Thymus (tissue), 11 donors: Measurements from ENCODE around the gene HPCAL1. TPM values are rescaled to one million over a fixed set of nuclear protein-coding genes. Genes with fewer than 3 reads are reported as not detected.
"Not testable (repeated sequence)": the region's sequence is repeated elsewhere in the genome, so short reads cannot be mapped to it uniquely, and the experiment has no call there.

Source experiments
- DNase-seq, 9 donors: peaks; one replicate each; pipeline ENCODE4 v3.0.0-alpha.2; 2013; ENCODE audit warnings: low spot score in 9 of 9, low read depth in 6 of 9, missing footprints in 1 of 9
- H3K27ac ChIP-seq, 2 donors: one replicate each; pipeline ENCODE4 v1.5.1; 2013; ENCODE audit warnings: control low read depth in 1 of 2, low read depth in 1 of 2, low read length in 1 of 2, mild to moderate bottlenecking in 1 of 2, moderate library complexity in 1 of 2
- H3K27me3 ChIP-seq, 2 donors: one replicate each; pipeline ENCODE4 v1.5.1; 2013; ENCODE audit warnings: low read length in 1 of 2; ENCODE audit not compliant: control insufficient read depth in 2 of 2, insufficient read depth in 1 of 2
- H3K36me3 ChIP-seq, 2 donors: one replicate each; pipeline ENCODE4 v1.5.1; 2013; ENCODE audit warnings: low read length in 1 of 2, mild to moderate bottlenecking in 1 of 2, moderate library complexity in 1 of 2; ENCODE audit not compliant: control insufficient read depth in 2 of 2, insufficient read depth in 2 of 2
- H3K4me1 ChIP-seq, 2 donors: one replicate each; pipeline ENCODE4 v1.5.1; 2013; ENCODE audit warnings: low read length in 2 of 2; ENCODE audit not compliant: control insufficient read depth in 2 of 2, insufficient read depth in 2 of 2
- H3K4me3 ChIP-seq, 2 donors: one replicate each; pipeline ENCODE4 v1.5.1; 2013; ENCODE audit warnings: low read length in 2 of 2, control low read depth in 1 of 2, mild to moderate bottlenecking in 1 of 2
- H3K9me3 ChIP-seq, 2 donors: one replicate each; pipeline ENCODE4 v1.5.1; 2013; ENCODE audit warnings: low read length in 1 of 2, mild to moderate bottlenecking in 1 of 2; ENCODE audit not compliant: control insufficient read depth in 2 of 2, insufficient read depth in 1 of 2
- WGBS: extraction: QIAGEN DNeasy Blood & Tissue Kit; methylation state at CpG from one replicate; pipeline ENCODE4 v1.1.7; 2013; 5-methylcytosine and 5-hydroxymethylcytosine counted together
- polyA plus RNA-seq: library from polyadenylated mRNA; stranded (reverse); fragments of 200-250 nt; gene quantifications from one replicate; pipeline ENCODE4 v1.2.3, GENCODE V29; 2013
- total RNA-seq: library from RNA; stranded (reverse); fragments of 120-200 nt; gene quantifications from one replicate; pipeline ENCODE4 v1.2.4, GENCODE V29; 2013
- donor health status: healthy.

The HPCAL1 gene
- total and polyA plus RNA-seq, 2 donors: 12.6 to 47.9 TPM

DNA sequence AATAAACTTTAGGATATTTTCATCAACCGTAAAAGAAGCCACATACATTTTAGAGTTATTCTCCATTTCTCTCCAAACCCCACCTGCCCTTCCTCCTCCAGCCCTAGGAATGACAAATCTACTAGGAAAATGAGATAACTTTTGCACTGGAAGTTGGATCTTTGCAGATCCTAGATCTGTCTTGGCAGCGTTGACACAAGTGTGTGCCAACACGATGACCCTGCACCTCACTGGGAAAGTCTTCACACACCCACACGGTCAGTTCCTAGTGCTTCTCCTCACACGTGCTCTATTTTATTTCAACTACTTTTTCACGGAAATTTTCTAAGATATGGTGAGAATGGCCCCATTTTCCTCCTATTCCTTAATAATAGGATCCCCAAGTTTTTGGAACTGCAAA lies 14.1 kb upstream of the HPCAL1 start:
- Histone ChIP-seq H3K27me3 (no peaks in the 10 kb centered on the region), H3K9me3 (peaks cover 0 to 1% of the 10 kb centered on the region in 2 donors), H3K4me3 (no peak overlapping the region), H3K27ac (no peak overlapping the region), H3K36me3 (no peaks in the 10 kb centered on the region), H3K4me1 (peaks cover 0 to 5% of the 10 kb centered on the region in 2 donors)
- DNase-seq: no peak
- 93% methylated on average over 6 of the region's 6 CpGs for WGBS

DNA sequence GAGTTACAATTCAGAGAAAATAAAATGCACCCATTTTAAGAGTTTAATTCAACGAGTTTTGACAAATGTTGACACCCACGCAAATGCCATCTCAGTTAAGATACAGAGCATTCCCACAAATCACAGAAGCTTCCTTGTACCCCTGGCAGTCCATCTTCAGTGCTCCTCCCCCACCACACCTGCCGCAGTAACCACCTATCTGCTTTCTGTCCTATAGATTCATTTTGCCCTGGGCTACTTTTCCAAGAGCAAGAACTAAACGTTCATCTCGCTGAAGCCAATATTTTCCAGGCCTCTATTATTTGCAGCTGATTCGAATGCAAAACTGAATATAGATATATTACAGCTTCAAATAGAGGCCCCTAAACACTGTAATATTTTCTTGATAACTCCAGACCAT lies 13.4 kb upstream of the HPCAL1 start:
- H3K9me3 ChIP-seq: peaks cover 0 to 1% of the 10 kb centered on the region in 2 donors
- no peak overlapping the region for H3K4me3 ChIP-seq
- WGBS: 96% methylated on average over 6 of the region's 6 CpGs
- H3K27ac ChIP-seq: no peak overlapping the region
- H3K4me1 ChIP-seq: peaks cover 0 to 5% of the 10 kb centered on the region in 2 donors
- no peaks in the 10 kb centered on the region for H3K36me3 ChIP-seq
- no peak for DNase-seq
- no peaks in the 10 kb centered on the region for H3K27me3 ChIP-seq

DNA sequence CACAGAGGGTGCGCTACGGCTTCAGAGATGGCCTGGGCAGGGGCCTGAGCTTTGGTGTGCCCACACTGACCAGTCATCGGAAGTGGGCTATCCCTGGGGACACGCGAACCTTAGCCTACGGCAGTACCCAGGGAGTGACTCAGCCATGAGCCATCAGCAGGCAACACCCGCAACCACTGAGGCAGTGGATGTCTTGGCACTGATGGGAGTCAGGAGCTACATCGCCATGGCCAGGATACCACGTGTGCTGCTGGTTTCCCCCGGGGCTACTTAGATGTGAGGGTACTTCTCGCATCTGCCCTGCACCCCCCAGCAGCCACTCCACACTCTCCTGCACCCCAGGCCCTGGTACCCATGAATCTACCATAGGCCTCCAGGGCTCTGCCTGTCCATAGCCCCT lies 12.8 kb upstream of the HPCAL1 start:
- no peak overlapping the region for H3K27ac ChIP-seq
- DNase-seq: no peak
- no peaks in the 10 kb centered on the region for H3K36me3 ChIP-seq
- 98% methylated on average over 11 of the region's 11 CpGs for WGBS
- no peak overlapping the region for H3K4me3 ChIP-seq
- peaks cover 0 to 1% of the 10 kb centered on the region in 2 donors for H3K9me3 ChIP-seq
- peaks cover 0 to 5% of the 10 kb centered on the region in 2 donors for H3K4me1 ChIP-seq
- no peaks in the 10 kb centered on the region for H3K27me3 ChIP-seq

DNA sequence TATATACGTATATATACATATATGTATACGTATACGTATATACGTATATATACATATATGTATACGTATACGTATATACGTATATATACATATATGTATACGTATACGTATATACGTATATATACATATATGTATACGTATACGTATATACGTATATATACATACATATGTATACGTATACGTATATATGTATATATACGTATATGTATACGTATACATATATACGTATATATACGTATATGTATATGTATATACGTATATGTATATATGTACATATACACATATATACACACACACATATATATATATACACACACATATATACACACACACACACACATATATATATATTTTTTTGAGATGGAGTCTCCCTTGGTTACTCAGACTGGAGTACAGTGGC lies 11.3 kb upstream of the HPCAL1 start:
- not testable (repeated sequence) for H3K9me3 ChIP-seq, H3K36me3 ChIP-seq, DNase-seq, H3K27ac ChIP-seq, H3K27me3 ChIP-seq, H3K4me1 ChIP-seq, H3K4me3 ChIP-seq
- 97% methylated on average over 20 of the region's 20 CpGs for WGBS

DNA sequence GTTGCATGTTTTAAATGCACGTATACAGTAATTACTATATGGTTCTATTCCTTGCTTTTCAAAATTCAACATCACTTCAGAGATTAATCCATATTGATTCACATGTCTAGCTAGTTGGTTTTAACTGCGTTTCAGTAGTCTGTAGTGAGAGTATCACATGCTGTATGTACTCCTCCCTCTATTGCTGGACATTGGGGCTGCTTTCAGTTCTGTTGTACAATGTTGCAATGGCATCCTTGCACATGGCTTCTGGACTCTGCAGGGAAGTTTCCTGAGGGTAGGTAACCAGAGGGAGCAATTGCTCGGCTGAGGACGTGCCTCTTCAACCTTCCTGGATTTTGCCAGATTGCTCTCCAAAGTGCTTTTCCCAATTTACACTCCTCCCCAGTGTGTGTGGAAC lies 10.7 kb upstream of the HPCAL1 start:
- no peaks in the 10 kb centered on the region for H3K27me3 ChIP-seq
- H3K4me1 ChIP-seq: no peaks in the 10 kb centered on the region
- H3K9me3 ChIP-seq: peaks cover 0 to 4% of the 10 kb centered on the region in 2 donors
- DNase-seq: no peak
- no peaks in the 10 kb centered on the region for H3K36me3 ChIP-seq
- no peak overlapping the region for H3K4me3 ChIP-seq
- 97% methylated on average over 4 of the region's 4 CpGs for WGBS
- no peak overlapping the region for H3K27ac ChIP-seq

DNA sequence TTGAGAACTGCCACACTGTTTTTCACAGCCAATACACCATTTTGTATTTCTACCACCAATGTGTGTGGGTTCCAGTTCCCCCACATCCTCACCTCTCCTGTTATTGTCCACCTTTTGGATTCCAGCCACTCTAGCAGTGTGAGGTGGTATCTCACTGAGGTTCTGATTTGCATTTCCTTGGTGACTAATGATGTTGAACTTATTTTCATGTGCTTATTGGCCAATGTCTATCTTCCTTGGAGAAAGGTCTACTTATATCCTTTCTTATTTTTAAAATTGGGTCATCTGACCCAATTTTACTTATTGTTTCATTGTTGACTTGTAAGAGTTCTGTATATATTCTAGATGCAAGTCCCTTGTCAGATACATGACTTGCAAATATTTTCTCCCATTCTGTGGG lies 9.1 kb upstream of the HPCAL1 start:
- Histone ChIP-seq H3K4me1 (peaks cover 4 to 10% of the 10 kb centered on the region in 2 donors), H3K36me3 (no peaks in the 10 kb centered on the region), H3K27me3 (no peaks in the 10 kb centered on the region), H3K27ac (no peak overlapping the region), H3K9me3 (peaks cover 0 to 4% of the 10 kb centered on the region in 2 donors), H3K4me3 (no peak overlapping the region)
- DNase-seq: no peak

DNA sequence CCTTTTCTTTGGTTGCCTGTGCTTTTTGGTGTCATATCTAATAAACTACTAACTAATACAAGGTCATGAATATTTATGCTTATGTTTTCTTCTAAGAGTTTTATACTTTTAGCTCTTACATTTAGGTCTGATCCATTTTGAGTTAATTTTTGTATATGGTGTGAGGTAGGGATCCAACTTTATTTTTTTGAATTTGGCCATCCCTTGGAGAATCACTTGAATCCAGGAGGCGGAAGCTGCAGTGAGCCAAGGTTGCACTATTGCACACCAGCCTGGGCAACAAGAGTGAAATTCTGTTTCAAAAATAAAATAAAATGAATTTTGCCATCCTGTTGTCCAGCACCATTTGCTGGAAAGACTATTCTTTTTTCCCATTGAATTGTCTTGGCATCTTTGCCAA lies 8.6 kb upstream of the HPCAL1 start:
- 100% methylated on average over 1 of the region's 1 CpG for WGBS
- Histone ChIP-seq H3K27ac (no peak overlapping the region), H3K9me3 (peaks cover 0 to 4% of the 10 kb centered on the region in 2 donors), H3K36me3 (no peaks in the 10 kb centered on the region), H3K4me3 (no peak overlapping the region), H3K27me3 (no peaks in the 10 kb centered on the region), H3K4me1 (peaks cover 4 to 10% of the 10 kb centered on the region in 2 donors)
- no peak for DNase-seq

DNA sequence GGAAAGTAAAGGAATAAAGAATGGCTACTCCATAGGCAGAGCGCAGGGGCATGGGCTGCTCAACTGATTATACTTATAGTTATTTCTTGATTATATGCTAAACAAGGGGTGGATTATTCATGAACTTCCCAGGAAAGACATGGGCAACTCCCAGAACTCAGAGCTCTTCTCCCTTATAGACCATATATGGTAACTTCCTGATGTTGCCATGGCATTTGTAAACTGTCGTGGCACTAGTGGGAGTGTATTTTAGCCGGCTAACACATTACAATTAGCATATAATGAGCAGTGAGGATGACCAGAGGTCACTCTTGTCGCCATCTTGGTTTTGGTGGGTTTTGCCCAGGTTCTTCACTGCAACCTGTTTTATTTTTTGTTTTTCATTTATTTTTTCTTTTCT lies 7.1 kb upstream of the HPCAL1 start:
- 92% methylated on average over 4 of the region's 4 CpGs for WGBS
- not testable (repeated sequence) for H3K27me3 ChIP-seq, H3K36me3 ChIP-seq, H3K27ac ChIP-seq, DNase-seq, H3K4me3 ChIP-seq, H3K9me3 ChIP-seq
- peaks cover 4 to 13% of the 10 kb centered on the region in 2 donors for H3K4me1 ChIP-seq

DNA sequence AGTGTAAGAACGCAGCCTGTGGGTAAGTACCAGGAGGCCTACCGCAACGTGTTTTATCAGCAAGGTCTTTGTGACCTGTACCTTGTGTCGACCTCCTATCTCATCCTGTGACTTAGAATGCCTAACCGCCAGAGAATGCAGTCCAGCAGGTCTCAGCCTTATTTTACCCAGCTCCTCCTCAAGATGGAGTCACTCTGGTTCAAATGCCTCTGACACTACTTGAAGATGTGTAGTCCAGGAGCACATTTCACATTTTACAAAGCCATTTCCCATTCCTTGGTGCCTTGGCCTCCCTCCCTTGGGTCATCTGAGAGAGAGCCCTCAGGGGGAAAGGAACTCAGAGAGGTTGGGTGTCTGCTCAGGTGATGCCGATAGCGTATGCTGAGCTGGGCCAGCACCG lies 6.6 kb upstream of the HPCAL1 start:
- Histone ChIP-seq H3K9me3 (peaks cover 0 to 4% of the 10 kb centered on the region in 2 donors), H3K27me3 (no peaks in the 10 kb centered on the region), H3K4me3 (no peak overlapping the region), H3K27ac (no peak overlapping the region), H3K36me3 (no peaks in the 10 kb centered on the region), H3K4me1 (peaks cover 5 to 18% of the 10 kb centered on the region in 2 donors)
- 98% methylated on average over 8 of the region's 8 CpGs for WGBS
- DNase-seq: no peak
